Inflammatory macrophage (primary cell): Measurements from ENCODE around the gene SPN.
"Not testable (repeated sequence)": the region's sequence is repeated elsewhere in the genome, so short reads cannot be mapped to it uniquely, and the experiment has no call there.

Experiments used
- DNase-seq, 2 donors: peaks; one replicate each; pipeline ENCODE4 v3.0.0-alpha.2; 2020 to 2022

SPN gene

DNA sequence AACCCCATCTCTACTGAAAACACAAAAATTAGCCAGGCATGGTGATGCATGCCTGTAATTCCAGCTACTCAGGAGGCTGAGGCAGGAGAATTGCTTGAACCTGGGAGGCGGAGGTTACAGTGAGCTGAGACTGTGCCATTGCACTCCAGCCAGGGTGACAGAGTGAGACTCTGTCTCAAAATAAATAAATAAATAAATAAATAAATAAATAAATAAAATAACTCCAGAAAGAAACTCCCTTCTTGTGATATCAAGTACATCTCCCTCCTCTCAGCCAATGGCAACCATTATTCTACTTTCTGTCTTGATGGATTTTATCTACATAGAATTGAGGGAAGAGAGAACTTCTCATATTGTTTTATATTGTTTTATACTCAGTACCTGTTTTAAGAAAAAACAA, 44.1 kb downstream of the SPN start:
- not testable (repeated sequence) for DNase-seq

DNA sequence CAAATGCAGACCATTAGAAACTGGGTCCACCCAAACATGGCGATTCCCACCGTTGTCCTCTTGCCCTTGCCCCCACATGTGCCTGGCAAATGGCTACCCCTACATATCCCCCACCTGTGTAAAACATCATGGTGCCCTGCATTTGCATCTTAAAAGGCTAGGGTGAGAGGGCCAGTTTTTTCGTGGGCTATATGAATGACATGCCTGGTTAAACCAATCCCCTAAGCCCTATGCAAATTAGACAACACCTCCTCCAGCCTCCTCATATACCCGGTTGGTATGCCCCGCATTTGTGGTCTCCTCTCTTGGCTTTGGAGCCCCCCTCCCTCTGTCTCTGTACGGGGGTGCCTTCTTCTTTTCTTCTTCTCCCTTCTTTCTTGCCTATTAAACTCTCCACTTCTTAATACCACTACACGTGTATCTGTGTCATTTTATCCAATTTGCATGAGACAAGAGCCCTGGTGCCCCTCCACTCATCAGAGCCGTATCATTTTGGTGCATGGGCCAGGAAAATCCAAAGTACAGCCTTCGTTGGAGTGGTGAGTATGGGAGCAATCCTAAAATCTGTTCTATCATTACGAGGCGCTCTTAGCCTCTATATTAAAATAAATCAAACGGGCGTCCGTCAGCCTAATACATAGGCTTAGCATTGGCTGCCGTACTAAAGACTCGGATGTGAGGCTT, 46.0 kb downstream of the SPN start:
- no peak for DNase-seq

DNA sequence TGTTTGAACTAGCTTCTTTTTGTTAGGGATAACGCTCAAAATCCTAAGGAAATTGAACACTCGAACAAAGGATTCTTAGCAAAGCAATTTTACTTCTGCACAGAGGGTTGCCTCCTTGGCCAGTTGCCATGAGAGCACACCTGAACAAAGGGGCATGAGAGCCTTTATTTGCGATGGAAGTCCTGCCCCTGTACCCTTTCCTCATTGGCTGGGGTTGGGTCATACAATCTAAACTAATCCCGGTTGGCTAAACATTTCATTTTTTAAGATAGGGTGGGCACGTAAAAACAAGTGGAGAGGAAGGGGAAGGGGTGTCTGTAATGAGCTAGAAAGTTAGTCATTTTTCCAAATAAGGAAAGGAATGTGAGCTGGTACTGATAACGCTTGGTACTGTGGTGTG, 46.6 kb downstream of the SPN start:
- not testable (repeated sequence) for DNase-seq

DNA sequence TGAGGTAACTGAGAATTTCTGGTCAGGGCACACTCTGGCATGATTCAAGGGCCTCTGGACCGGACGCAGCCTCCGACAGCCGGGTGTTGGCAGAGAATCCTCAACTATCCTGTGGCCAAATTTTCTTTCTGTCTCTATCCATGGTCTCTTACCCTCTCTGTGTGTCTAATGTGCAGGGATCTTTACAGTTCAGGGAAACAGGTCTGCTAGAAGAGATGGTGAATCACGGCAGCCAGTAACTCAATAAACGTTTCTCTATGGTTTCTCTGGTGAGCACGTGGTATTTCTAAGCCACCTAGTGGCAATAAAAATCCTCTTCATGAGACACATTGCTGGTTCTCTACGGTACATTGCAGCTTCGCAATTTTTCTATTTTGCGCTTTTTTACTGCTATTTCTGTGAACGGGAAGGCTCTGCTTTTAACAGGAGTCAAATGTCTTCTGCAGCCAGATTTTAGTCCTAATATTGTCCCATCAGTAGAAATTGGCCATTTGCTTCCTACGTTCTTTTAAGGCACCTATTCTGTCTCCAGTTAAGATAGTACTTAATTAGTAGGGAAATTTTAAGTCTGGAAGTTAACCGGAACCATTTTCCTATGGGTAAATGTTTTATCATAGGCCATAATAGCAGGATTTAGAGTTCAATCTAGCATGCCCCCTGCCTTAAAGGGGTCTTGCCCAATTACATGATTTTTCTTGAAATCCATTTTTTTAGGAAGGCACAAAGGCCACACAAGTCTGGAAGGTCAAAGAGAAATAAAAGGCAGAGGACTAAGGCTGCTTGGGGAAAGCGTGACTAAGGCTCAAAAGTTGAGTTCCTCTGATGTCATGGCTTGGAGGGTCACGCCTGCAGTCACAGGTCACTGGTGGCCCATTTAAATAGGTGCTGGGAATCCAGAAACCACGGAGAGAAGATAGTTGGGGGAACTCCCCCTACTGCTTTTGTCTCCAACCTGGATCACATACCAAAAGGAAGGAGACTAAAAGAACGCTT, 47.5 kb downstream of the SPN start:
- peak; percentile 71 to 77 for DNase-seq

DNA sequence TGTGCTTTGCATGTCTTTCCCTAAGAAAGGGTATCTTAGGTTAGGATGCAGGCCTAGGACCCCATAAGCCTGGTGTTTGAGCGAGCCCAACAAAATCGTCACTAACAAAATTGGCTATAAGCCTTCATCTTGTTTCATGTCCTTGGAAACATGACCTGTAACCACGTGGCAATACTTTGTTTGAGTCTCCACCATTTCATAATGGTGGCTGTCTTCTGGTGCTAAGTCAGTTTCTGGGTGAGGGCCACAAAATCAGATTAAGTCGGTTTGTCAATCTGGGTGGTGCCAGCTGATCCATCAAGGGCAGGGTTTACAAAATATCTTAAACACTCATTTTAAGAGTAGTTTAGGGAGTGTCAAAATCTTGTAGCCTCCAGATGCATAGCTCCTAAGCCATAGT, 49.8 kb downstream of the SPN start:
- no peak for DNase-seq

DNA sequence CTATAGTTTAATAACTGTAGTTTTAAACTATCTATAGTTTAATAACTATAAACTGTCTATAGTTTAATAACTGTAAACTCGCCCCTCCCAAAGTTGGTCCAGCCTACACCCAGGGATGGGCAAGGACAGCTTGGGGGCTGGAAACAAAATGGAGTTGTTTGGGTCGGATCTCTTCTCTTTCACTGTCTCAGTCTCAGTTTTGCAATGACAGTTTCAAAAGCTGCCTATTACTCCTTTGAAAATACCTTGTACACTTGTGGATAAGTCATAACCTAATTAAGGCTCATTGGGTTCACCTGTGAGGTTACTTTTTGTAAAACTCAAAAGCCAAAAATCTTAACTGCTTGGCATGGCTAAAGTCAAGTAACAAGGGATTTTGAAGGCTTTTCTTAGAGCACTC, 51.3 kb downstream of the SPN start:
- DNase-seq = no peak

DNA sequence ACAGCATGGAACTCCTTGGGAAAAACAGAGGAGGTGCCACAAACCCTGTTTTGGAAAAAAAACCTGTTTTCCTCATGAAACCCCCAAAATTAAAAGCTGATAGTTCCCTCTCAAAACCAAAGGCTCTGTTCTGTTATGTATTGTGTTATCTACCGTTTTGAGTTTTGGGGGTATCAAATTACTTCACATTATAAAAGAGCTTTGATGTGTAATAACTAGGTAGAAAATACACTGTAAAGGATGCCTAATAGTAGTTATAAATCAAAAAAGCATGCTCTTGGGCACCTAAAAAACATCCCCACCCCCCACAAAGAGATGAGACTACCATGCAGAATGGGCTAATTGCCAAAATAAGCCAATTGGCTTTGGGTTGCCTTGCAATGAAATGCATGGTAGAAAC, 51.9 kb downstream of the SPN start:
- no peak for DNase-seq

DNA sequence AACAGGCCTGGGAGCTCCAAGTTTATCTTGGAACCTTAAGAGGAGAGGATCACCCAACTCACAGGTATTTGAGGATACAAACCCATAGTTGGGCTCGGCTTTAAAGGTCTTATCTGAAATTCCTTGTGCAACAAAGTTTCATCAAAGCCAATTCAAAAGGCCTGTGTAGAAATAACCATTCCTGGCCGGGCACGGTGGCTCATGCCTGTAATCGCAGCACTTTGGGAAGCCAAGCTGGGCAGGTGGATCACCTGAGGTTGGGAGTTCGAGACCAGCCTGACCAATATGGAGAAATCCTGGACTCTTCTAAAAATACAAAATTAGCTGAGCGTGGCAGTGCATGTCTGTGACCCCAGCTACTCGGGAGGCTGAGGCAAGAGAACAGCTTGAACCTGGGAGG, 54.1 kb downstream of the SPN start:
- DNase-seq = no peak

DNA sequence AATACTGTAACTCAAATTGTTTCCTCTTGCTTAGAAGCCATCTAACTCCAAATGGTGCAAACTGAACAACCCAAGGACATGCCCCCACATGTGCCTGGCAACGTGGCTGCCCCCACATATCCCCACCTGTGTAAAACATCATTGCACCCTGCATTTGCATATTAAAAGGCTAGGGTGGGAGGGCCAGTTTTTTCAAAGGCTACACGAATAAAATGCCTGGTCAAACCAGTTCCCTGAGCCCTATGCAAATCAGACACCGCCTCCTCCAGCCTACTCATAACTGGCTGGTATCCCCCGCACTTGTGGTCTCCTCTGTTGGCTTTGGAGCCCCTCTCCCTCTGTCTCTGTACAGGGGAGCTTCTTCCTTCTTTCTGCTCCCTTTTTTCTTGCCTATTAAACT, 56.0 kb downstream of the SPN start:
- DNase-seq = no peak
